ENCODE measurements around the gene ANAPC10.

DNA sequence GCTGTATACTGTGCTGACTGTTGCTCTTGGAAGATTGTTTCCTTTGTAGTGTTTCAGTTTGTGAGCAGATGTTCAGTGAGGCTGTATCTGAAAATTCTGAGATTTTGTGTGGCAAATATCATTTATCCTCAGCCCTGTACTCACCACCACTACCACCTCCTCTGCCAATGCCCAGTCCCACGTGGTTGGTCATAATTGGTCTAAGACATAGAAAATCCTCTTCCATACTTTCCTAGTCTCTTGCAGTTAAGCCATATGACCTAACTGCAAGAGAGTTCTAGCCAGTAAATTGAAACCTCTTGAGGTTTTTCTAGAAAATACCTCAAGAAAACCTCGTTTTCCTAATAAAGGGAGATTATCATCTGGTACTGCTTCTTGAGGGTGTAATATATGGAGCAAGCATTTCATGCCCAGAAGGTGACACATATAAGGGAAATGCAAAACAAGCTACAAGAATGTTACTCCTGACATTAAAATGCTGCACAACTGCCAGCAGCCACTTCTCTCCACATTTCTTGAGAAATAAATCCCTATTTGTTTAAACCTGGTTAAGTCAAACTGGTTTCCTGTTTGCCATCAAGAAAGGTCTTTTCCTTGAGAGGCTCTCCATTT is 32.9 kb upstream of the ANAPC10 start:
- TF ChIP-seq, protein P1, sequence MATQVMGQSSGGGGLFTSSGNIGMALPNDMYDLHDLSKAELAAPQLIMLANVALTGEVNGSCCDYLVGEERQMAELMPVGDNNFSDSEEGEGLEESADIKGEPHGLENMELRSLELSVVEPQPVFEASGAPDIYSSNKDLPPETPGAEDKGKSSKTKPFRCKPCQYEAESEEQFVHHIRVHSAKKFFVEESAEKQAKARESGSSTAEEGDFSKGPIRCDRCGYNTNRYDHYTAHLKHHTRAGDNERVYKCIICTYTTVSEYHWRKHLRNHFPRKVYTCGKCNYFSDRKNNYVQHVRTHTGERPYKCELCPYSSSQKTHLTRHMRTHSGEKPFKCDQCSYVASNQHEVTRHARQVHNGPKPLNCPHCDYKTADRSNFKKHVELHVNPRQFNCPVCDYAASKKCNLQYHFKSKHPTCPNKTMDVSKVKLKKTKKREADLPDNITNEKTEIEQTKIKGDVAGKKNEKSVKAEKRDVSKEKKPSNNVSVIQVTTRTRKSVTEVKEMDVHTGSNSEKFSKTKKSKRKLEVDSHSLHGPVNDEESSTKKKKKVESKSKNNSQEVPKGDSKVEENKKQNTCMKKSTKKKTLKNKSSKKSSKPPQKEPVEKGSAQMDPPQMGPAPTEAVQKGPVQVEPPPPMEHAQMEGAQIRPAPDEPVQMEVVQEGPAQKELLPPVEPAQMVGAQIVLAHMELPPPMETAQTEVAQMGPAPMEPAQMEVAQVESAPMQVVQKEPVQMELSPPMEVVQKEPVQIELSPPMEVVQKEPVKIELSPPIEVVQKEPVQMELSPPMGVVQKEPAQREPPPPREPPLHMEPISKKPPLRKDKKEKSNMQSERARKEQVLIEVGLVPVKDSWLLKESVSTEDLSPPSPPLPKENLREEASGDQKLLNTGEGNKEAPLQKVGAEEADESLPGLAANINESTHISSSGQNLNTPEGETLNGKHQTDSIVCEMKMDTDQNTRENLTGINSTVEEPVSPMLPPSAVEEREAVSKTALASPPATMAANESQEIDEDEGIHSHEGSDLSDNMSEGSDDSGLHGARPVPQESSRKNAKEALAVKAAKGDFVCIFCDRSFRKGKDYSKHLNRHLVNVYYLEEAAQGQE (IDR thresholded peaks at IDR 0.05; ENCODE audit: insufficient read depth in 1 of 2, low read depth in 2 of 2, low read length in 2 of 2): no peak
- TF ChIP-seq POLR2AphosphoS5 (IDR thresholded peaks at IDR 0.05; ENCODE audit: low read depth, low read length): no peak; the same call in 1 of the 2 replicates
